HG03097 (cell line): ENCODE data around the gene TBC1D23.
"Not testable (repeated sequence)": the region's sequence is repeated elsewhere in the genome, so short reads cannot be mapped to it uniquely, and the experiment has no call there.

Source experiments
- ATAC-seq: cut with Tn5 transposase; IDR thresholded peaks from one replicate; pipeline ENCODE4 v1.9.1; 2021; ENCODE audit not compliant: unreplicated experiment, low FRiP score

TBC1D23 gene

GRCh38 chr3:100260685-100261484 lies at the start of gene TBC1D23:
TBC1D23 (plus strand) TSS chr3:100260992; CDS start chr3:100261019, 27 bp downstream.
- ATAC-seq: peak; percentile 100

GRCh38 chr3:100213891-100214573 lies 46.8 kb upstream of the TBC1D23 start:
- ATAC-seq: no peak

DNA sequence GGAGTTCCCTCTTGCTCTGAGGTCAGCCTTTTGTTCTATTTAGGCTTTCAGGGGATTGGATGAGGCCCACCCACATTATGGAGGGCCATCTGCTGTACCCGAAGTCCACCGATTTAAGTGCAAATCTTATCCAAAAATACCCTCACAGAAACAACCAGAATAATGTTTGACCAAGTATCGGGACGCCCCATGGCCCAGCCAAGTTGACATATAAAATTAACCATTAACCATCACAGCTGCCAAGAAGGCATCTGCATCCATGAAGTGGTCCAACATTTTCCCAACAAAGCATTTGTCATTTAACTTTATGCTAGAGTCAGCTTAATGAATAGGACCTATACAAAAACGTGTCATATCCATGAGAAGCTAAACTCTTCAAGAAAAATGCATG lies 46.2 kb upstream of the TBC1D23 start:
- ATAC-seq: no peak

DNA sequence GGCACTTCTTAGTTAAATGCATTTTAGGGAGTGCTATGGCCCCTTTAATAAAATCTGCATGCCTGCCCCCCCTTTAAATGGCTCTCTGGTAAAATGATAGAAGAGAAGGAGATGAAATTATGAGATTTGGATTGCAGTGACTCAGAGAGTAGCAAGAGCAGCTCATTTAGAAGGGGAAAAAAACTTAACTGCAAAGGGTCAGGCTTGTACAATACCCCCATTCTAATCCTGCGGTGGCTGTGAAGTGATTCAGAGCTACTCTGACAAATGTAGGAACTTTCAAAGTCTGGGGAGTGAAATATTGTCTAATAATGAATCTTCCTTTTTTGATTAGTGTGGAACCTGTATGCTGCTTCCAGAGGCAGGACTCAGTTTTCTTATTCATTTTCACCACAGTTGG lies 44.1 kb upstream of the TBC1D23 start:
- ATAC-seq: no peak

DNA sequence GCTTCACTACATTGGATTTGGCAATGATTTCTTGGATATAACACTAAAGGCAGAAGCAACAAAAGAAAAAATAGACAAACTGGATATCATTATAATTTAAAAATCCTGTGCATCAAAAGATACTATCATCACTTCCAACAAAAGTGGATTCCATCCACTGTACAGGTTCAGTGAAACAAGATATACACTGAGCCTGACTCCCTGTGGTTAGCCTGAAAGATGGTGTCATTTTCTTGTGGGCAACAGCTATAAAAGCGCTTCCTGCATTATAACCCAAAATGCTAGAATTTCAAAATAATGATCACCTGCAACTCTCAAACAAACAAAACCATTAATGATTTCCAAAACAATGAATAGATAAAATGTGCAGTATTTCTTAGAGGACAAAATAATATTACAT lies 39.6 kb upstream of the TBC1D23 start:
- no peak for ATAC-seq

GRCh38 chr3:100225193-100225592 lies 35.6 kb upstream of the TBC1D23 start:
- ATAC-seq: no peak

DNA sequence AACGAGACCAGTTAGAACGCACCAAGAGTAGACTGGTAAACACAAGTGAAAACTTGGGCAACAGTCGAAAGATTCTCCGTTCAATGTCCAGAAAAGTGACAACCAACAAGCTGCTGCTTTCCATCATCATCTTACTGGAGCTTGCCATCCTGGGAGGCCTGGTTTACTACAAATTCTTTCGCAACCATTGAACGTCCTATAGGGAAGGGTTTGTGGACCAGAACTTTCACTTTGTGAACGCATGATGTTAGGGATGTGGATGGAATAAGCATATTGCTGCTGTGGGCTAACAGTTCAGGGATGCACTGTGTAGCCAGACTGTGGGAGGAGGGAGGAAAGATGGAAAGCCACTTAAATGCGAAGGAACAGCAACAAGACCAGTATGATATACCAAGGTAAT lies 34.9 kb upstream of the TBC1D23 start:
- ATAC-seq: no peak

GRCh38 chr3:100226712-100227429 lies 33.9 kb upstream of the TBC1D23 start:
- ATAC-seq: no peak

GRCh38 chr3:100227511-100227921 lies 33.3 kb upstream of the TBC1D23 start:
- ATAC-seq: no peak

GRCh38 chr3:100228247-100228646 lies 32.5 kb upstream of the TBC1D23 start:
- no peak for ATAC-seq

GRCh38 chr3:100229188-100229587 lies 31.6 kb upstream of the TBC1D23 start:
- ATAC-seq: not testable (repeated sequence)

DNA sequence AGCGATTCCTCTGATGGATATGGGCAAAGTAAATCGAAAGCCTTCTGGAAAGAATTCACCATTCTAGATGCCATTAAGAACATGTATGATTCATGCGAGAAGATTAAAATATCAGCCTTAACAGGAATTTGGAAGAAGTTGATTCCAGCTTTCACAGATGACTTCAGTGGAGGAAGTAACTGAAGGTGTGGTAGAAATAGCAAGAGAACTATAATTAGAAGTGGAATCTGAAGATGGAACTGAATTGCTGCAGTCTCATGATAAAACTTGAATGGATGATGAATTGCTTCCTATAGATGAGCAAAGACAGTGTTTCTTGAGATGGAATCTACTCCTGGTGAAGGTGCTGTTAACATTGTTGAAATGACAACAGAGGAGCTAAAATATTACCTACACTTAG lies 30.1 kb upstream of the TBC1D23 start:
- no peak for ATAC-seq

DNA sequence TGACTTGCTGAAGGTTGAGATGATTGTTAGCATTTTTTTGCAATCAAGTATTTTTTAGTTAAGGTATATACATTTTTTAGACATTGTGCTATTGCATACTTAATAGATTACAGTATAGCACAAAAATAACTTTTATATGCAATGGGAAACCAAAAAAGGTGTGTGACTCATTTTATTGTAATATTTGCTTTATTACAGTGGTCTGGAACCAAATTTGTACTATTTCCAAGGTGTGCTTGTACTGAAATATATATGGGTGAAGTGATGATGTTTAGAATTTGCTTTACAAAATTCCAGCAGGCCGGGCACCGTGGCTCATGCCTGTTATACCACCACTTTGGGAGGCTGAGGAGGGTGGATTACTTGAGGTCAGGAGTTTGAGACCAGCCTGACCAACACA lies 29.1 kb upstream of the TBC1D23 start:
- no peak for ATAC-seq

- no peak for ATAC-seq
These were observed 26.4 kb upstream of the TBC1D23 start for GRCh38 chr3:100234364-100234763.

- ATAC-seq: no peak
These were observed 22.2 kb upstream of the TBC1D23 start for GRCh38 chr3:100238599-100238998.

- not testable (repeated sequence) for ATAC-seq
These were observed 18.3 kb upstream of the TBC1D23 start for GRCh38 chr3:100242471-100242870.

GRCh38 chr3:100244264-100244663 lies 16.5 kb upstream of the TBC1D23 start:
- no peak for ATAC-seq

- no peak for ATAC-seq
These were observed 15.7 kb upstream of the TBC1D23 start for GRCh38 chr3:100245136-100245535.

GRCh38 chr3:100245927-100246326 lies 14.9 kb upstream of the TBC1D23 start:
- no peak for ATAC-seq

DNA sequence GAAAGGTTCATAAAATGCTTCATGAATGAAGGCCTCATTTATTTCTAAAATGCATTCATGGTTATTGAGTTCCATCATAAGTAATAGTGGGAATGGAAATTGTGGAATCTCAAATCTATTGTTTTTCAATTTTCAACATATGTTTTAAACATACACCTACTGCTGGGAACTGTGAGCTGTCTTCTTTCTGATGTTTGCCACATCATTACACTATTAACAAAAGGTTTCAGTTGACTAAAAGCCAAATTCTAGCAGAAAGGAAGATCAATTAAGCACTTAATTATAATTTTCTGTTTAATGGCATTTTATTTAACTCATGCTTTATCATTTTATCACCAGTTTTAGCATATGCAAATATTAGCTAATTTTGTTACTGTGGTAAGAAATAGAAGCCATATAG lies 13.8 kb upstream of the TBC1D23 start:
- no peak for ATAC-seq

DNA sequence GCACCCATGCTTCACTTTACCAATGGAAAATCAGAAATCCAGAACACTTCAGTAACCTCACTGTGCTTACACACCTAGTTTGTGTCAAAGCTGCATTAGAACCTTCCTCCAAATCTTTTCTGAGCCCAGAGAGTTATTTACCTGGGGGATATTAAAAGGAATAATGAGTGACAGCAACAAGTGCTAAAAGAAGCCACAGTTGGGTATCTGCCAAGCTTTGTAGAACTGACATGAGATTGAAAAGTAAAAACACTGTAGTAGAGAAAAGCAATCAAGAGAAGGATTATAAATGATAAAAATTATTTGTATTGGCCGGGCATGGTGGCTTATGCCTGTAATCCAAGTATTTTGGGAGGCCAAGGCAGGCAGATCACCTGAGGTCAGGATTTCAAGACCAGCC lies 8.8 kb upstream of the TBC1D23 start:
- ATAC-seq: no peak
